ENCODE results near the gene USP2.
A peak's percentile ranks its signal among the peaks of the same experiment; 100 is the strongest.

The USP2 gene

DNA sequence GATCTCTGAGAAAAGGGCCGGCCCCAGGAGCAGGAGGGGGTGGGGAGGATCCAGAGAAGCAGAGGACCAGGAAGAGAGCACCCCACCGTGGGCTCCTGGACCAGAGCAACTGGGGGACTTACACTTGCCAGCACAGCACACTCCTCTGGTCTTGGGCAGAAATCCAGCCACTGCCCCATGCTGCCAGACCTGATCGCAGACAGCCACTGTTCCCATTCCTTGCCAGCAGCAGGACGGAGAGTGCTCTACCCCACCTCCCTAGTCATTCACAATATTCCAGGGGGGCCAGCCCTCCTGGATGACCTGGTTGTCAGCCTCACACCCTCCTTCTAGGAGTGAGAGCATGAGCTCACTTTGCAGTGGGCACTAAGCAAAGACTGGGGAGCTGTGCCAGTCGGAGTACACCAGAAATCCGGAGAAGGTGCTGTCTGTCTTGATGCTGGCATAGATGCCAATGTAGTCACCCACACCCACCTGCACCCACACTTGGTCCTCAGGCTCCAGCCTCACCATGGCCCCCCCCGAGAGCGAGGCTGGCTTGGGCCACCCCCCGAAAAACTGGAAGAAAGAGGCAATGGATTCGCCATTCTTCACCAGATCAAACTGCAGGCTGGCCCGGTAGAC lies 42.4 kb downstream of the USP2 start:
- Histone ChIP-seq H3K27ac (ENCODE audit: low read length) (no peak overlapping the region), H4K20me1 (ENCODE audit: insufficient read depth, low read length) (peaks cover 9% of the 10 kb centered on the region; the same call in 1 of the 2 replicates), H3K4me1 (ENCODE audit: insufficient read depth, low read length) (peaks cover 34% of the 10 kb centered on the region), H3K27me3 (ENCODE audit: insufficient read depth, low read length, poor library complexity) (no peaks in the 10 kb centered on the region), H2AFZ (ENCODE audit: low read depth, low read length) (no peak overlapping the region), H3K36me3 (ENCODE audit: insufficient read depth, low read length) (peaks cover 29% of the 10 kb centered on the region), H3K4me3 (ENCODE audit: low read depth in 1 of 2, low read length in 2 of 2) (no peak overlapping the region), H3K4me2 (ENCODE audit: insufficient read depth, low read length) (no peak overlapping the region), H3K9ac (ENCODE audit: low read depth, low read length) (no peak overlapping the region), H3K79me2 (ENCODE audit: insufficient read depth, low read length) (peaks cover 32% of the 10 kb centered on the region), H3K9me3 (ENCODE audit: insufficient read depth, low read length, severe bottlenecking) (no peaks in the 10 kb centered on the region)
- ATAC-seq (ENCODE audit: insufficient read depth, low read depth) (no peak), DNase-seq (no peak)
- TF ChIP-seq, protein P1, sequence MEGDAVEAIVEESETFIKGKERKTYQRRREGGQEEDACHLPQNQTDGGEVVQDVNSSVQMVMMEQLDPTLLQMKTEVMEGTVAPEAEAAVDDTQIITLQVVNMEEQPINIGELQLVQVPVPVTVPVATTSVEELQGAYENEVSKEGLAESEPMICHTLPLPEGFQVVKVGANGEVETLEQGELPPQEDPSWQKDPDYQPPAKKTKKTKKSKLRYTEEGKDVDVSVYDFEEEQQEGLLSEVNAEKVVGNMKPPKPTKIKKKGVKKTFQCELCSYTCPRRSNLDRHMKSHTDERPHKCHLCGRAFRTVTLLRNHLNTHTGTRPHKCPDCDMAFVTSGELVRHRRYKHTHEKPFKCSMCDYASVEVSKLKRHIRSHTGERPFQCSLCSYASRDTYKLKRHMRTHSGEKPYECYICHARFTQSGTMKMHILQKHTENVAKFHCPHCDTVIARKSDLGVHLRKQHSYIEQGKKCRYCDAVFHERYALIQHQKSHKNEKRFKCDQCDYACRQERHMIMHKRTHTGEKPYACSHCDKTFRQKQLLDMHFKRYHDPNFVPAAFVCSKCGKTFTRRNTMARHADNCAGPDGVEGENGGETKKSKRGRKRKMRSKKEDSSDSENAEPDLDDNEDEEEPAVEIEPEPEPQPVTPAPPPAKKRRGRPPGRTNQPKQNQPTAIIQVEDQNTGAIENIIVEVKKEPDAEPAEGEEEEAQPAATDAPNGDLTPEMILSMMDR (IDR thresholded peaks at IDR 0.05; ENCODE audit: borderline replicate concordance, extremely low read depth, low read length, poor library complexity, severe bottlenecking), result no peak
- TF ChIP-seq EZH2 (IDR thresholded peaks at IDR 0.05; ENCODE audit: borderline replicate concordance, low read depth, low read length, severe bottlenecking), result no peak

DNA sequence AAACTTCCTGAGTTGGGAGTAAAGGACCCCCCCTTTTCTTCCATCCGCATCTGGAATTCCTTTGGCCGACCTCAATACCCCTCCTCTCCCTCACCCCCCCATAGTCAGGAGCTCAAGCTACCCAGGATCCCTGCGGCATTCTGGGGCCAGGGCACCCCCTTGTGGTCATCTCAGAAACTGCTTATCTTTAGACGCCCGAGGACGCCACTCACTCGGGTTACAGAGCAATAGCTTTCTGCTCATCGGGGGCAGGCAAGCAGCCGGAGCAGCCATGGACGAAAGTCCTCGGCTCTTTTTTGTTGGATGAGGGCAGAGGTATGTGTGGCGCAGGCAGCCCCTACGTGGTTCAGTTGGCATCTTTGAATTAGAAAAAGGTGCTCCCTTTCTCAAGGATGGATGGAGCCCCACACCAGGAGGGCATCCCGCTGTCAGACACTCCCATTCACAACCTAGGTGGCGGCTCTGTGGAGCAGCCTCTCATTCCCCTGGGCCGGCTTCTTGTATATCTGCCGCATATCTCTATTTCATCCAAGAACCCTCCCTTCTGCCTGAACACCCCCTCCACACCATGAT lies 43.1 kb downstream of the USP2 start:
- H3K27me3 ChIP-seq (ENCODE audit: insufficient read depth, low read length, poor library complexity), result no peaks in the 10 kb centered on the region
- no peaks in the 10 kb centered on the region for H3K9me3 ChIP-seq (ENCODE audit: insufficient read depth, low read length, severe bottlenecking)
- H3K4me1 ChIP-seq (ENCODE audit: insufficient read depth, low read length), result peaks cover 41% of the 10 kb centered on the region
- peaks cover 9% of the 10 kb centered on the region; the same call in 1 of the 2 replicates for H4K20me1 ChIP-seq (ENCODE audit: insufficient read depth, low read length)
- H3K4me3 ChIP-seq (ENCODE audit: low read depth in 1 of 2, low read length in 2 of 2), result no peak overlapping the region
- H3K79me2 ChIP-seq (ENCODE audit: insufficient read depth, low read length), result peaks cover 32% of the 10 kb centered on the region
- ATAC-seq (ENCODE audit: insufficient read depth, low read depth) (peak; percentile 41), DNase-seq (peak; percentile 68)
- no peak overlapping the region for H3K27ac ChIP-seq (ENCODE audit: low read length)
- TF ChIP-seq, protein P1 (IDR thresholded peaks at IDR 0.05; ENCODE audit: borderline replicate concordance, extremely low read depth, low read length, poor library complexity, severe bottlenecking), result peak; percentile 87
- TF ChIP-seq EZH2 (IDR thresholded peaks at IDR 0.05; ENCODE audit: borderline replicate concordance, low read depth, low read length, severe bottlenecking), result no peak
- no peak overlapping the region for H3K4me2 ChIP-seq (ENCODE audit: insufficient read depth, low read length)
- H2AFZ ChIP-seq (ENCODE audit: low read depth, low read length), result no peak overlapping the region
- no peak overlapping the region for H3K9ac ChIP-seq (ENCODE audit: low read depth, low read length)
- peaks cover 29% of the 10 kb centered on the region for H3K36me3 ChIP-seq (ENCODE audit: insufficient read depth, low read length)

DNA sequence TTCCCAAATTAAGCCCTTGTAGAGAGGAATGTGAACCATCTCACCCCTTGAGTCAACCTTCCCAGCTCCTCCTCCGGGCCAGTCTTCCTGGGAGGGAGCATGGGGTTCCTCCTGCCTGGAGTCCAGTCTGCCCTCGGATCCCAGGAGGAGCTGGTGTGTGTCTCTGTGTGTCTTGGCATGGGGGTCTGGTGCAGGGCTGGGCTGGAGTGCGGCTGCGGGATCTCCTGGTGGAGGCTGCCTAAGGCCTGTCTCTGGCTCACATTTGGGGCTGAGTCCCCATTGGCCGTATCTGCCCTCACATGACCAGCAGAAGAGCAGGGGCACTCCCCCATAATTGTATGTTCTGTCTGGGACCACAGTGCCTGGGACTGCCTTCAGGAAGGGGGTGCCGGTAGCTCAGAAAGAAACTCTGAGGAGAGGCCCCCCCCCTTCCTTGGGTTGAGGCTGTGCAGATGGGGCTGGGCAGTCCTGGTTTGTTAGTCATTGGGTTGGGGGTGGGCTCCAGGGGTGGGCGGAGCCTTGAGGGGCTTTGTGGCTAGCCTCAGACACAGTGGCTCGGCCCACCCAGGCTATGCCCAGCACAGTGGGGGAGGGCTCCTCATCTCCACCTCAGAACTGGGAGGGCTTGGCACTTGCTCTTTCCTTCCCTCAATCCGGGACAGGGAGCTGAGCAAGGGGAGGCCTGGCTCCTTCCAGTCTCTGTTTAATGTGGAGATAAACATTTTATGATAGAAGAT lies 43.7 kb downstream of the USP2 start:
- H3K9ac ChIP-seq (ENCODE audit: low read depth, low read length), result no peak overlapping the region
- H3K4me1 ChIP-seq (ENCODE audit: insufficient read depth, low read length), result peaks cover 41% of the 10 kb centered on the region
- 0 out of 4 replicates have a peak overlapping the region, but pooled peaks of 1 of the 2 experiments have one; percentile 5 for H3K4me3 ChIP-seq (ENCODE audit: low read depth in 1 of 2, low read length in 2 of 2)
- peaks cover 9% of the 10 kb centered on the region; the same call in 1 of the 2 replicates for H4K20me1 ChIP-seq (ENCODE audit: insufficient read depth, low read length)
- ATAC-seq (ENCODE audit: insufficient read depth, low read depth) (peak; percentile 5; the same call in 1 of the 3 replicates), DNase-seq (peak; percentile 36)
- H3K27ac ChIP-seq (ENCODE audit: low read length), result no peak overlapping the region
- TF ChIP-seq EZH2 (IDR thresholded peaks at IDR 0.05; ENCODE audit: borderline replicate concordance, low read depth, low read length, severe bottlenecking), result no peak
- TF ChIP-seq, protein P1 (IDR thresholded peaks at IDR 0.05; ENCODE audit: borderline replicate concordance, extremely low read depth, low read length, poor library complexity, severe bottlenecking), result no peak
- no peaks in the 10 kb centered on the region for H3K27me3 ChIP-seq (ENCODE audit: insufficient read depth, low read length, poor library complexity)
- H3K4me2 ChIP-seq (ENCODE audit: insufficient read depth, low read length), result peak overlapping the region; percentile 26
- peaks cover 29% of the 10 kb centered on the region for H3K36me3 ChIP-seq (ENCODE audit: insufficient read depth, low read length)
- H2AFZ ChIP-seq (ENCODE audit: low read depth, low read length), result no peak overlapping the region
- peaks cover 32% of the 10 kb centered on the region for H3K79me2 ChIP-seq (ENCODE audit: insufficient read depth, low read length)
- H3K9me3 ChIP-seq (ENCODE audit: insufficient read depth, low read length, severe bottlenecking), result no peaks in the 10 kb centered on the region
